Testis (tissue), 2 donors: ENCODE results near the gene PSMA5.

Source experiments
- POLR2A ChIP-seq: fragments of 450-650 bp; IDR thresholded peaks from one replicate; pipeline ENCODE4 v1.6.1; 2017; ENCODE audit warnings: antibody characterized with exemption, mild to moderate bottlenecking, moderate library complexity
- TF ChIP-seq, protein P1 (sequence below), 3 experiments: fragments of 450-650 bp in 2 of 3; fragments of 200-600 bp in 1 of 3; sonication (generic) in 1 of 3; IDR thresholded peaks; one replicate each; pipeline ENCODE4 v1.5.1; 2016 to 2019; ENCODE audit warnings: antibody characterized with exemption in 3 of 3, mild to moderate bottlenecking in 2 of 3, moderate library complexity in 1 of 3

- TF ChIP-seq, protein P1, sequence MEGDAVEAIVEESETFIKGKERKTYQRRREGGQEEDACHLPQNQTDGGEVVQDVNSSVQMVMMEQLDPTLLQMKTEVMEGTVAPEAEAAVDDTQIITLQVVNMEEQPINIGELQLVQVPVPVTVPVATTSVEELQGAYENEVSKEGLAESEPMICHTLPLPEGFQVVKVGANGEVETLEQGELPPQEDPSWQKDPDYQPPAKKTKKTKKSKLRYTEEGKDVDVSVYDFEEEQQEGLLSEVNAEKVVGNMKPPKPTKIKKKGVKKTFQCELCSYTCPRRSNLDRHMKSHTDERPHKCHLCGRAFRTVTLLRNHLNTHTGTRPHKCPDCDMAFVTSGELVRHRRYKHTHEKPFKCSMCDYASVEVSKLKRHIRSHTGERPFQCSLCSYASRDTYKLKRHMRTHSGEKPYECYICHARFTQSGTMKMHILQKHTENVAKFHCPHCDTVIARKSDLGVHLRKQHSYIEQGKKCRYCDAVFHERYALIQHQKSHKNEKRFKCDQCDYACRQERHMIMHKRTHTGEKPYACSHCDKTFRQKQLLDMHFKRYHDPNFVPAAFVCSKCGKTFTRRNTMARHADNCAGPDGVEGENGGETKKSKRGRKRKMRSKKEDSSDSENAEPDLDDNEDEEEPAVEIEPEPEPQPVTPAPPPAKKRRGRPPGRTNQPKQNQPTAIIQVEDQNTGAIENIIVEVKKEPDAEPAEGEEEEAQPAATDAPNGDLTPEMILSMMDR (IDR thresholded peaks at IDR 0.05): no peak
- no peak for TF ChIP-seq POLR2A
Observed at GRCh38 chr1:109427171-109427467, 871 bp upstream of the PSMA5 start.
